Measurements from ENCODE around the gene ANGPTL7.
"Not testable (repeated sequence)": the region's sequence is repeated elsewhere in the genome, so short reads cannot be mapped to it uniquely, and the experiment has no call there.

The ANGPTL7 gene, protein sequence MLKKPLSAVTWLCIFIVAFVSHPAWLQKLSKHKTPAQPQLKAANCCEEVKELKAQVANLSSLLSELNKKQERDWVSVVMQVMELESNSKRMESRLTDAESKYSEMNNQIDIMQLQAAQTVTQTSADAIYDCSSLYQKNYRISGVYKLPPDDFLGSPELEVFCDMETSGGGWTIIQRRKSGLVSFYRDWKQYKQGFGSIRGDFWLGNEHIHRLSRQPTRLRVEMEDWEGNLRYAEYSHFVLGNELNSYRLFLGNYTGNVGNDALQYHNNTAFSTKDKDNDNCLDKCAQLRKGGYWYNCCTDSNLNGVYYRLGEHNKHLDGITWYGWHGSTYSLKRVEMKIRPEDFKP

DNA sequence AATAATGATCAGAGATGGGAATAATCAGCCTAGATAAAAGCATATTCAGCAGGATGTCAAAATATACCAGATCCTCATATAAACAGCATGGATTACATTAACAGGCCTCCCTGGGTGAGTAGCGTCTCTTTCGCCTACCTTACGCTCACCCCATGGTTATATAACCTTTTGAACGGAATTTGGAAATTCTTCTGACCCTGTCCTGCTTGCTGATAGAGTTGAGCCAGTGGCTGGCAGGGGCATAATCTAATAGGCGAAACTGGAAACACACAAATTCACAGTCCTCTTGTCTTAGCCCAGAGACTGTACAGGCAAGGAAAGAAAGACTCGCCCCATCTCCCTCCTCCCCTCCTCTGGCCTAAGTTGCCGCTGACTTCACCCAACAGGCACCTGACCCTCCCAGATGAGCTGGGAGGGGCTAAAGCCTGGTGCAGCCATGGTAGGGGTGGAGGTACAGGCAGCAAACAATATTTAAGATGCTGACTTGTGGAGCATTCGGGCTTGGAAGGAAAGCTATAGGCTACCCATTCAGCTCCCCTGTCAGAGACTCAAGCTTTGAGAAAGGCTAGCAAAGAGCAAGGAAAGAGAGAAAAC, at the start of gene ANGPTL7:
TSS of gene ANGPTL7 (plus strand) at position 498 of the 594 bp plus-strand sequence. CDS start 225 bp downstream, outside the sequence.
- no peak for DNase-seq

DNA sequence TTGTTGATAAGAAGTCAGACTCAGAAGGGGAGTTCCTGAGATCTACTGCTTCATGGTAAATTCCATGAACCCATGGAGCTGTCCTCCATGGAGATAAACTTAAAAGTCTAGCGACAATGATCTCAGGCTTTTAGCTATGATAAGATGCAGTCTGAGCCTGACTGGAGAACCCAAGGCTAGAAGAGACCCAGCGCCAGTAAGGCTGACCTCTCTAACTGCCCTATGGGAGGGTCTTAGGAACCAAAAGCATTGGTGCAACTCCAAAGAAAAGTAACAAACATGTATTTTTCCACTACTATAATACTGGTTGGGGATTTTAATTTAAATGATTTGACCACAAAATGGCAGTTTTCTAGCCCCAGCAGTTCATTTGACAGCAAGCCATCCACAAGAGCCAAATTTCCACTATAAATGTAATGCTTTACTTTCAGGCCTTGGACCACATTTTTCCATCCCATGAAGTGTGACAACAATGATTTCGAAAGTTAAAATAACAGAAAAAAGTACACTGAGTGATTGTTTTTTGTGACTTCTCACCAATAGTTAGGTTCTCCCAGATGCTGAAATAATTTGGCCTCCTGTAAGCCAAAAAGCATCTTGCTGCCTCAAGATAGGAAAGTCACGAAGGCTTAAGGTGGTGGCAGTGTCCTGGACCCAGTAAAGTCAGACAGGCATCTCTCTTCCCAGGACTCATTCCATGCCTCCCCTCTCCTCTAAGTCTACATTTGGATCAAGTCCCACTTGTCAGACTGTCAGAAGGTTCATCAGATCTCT, 46.4 kb upstream of the ANGPTL7 start:
- no peak for DNase-seq

DNA sequence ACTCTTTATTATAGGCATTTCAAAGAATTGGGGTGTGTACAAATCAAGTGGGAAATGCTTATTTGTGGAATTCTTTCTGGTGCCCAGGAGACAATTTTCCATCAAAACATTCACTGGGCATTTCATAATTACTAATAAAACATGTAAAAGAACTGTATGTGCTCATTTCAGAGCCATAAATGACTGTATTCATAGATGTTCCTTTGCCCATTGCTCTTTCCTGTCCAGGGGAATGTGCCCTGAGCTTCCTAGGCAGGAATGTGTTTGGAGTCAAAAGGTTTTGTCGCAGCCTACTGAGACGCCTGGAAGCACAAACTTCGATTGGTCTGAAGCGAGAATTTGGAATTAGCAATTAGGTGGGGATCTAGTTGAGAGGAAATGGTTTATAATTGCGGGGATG, 45.8 kb upstream of the ANGPTL7 start:
- DNase-seq = no peak

DNA sequence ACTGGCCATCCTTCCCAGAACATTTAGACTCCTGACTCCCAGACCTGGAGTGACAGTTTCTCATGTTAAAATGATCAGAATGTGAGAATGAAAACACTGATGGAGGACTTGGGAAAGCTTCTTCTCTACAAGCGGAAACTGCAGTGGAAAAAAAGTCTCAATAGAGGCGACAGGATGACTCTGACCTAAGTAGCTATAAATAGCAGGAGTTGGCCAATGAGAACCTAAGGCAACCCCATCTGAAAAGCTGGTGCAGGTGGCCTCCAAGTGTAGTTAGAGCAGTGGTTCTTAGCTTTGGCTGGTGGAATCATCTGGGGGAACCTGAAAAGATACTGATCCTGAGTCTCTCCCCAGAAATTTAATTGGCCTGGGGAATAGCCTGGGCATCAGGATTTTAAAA, 45.2 kb upstream of the ANGPTL7 start:
- no peak for DNase-seq

DNA sequence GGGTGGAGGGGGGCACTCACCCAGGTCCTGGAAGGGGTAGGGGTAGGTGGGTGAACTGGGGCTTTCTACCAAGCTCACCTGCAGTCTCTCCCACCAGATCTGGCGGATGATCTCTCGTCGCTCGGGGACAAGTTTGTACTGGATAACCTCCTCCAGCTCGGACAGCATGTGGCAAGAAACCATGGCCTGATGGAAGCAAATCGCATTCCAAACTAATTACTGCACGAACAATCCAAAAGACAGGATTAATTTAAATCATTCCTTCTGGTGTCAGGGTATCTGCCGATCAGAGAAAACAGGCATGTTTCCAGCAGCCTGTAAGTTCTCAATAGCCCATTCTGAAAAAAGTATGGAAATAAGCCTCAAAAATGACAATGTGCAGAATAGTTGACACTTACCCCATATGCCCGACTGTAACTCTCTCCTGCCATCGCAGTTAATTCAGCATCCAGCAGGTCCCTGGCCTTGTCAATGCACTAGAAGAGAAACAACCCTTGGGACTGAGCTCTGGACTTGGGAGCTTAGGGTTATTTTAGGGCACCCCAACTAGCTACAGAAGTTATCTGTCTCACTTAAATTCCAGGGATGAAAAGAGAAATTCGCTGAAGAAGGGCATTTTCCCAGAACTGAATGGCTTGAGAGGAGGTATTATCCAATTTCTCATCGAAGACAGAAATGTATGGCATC, 44.4 kb upstream of the ANGPTL7 start:
- no peak for DNase-seq

DNA sequence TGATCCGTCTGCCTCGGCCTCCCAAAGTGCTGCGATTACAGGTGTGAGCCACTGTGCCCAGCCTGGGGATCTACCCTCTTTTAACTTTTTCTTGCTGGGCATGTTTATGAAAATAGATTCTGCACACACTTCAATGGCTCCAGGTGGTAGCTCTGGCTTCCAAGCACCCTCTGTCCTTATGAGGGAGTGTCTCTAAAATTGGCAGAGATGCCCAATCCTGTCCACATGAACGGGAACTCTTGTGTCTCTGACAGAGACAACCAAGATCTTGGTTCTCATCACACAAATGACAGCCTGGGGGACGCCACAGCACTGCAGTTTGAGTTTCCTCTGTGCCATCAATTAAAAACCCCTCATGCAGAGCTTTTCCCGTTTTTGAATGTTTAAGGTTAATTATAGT, 43.4 kb upstream of the ANGPTL7 start:
- DNase-seq = no peak

DNA sequence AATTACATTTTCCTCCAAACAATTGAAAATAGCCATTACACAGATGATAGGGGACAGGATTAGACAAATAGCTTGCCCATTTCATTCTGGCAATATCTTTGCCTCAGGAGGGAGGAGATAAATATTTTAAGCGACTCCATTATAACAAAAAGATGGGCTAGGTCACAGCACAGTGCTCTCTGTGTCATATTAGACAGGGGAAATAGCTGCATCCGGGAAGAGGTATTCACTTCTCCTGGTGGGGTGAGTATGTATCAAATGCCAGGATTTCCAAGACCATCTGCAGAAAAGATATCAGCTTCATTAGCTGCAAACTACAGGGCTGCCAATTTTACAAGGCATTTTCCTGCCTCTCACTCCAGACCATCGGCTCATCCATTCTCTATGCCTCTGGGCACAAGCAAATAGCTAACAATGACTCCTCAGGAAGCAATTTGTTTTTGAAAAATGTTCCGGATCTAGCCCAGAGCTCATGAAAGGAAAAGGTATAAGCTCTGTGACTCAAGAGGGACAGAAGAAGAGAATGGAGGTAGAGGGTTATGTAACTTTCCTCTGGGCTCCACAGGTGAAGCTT, 41.9 kb upstream of the ANGPTL7 start:
- peak; percentile 7 for DNase-seq

DNA sequence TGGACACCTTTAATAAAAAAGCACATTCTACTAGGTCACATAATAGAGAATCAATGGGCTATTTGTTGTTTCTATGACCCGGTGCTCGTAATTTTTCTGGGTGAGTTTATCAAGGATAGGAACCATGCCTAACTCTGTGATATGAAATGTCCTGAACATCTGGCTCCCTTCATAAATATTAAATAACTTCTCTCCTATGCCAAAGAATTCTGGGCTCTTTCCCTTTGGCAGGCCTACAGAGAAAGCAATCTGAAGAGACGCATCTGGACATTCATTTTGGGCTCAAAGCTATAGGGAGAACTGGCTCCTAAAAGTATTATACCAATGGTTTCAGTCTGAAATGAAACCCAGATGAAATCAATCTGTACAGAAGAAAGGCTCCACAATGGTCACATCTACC, 38.8 kb upstream of the ANGPTL7 start:
- DNase-seq = no peak

DNA sequence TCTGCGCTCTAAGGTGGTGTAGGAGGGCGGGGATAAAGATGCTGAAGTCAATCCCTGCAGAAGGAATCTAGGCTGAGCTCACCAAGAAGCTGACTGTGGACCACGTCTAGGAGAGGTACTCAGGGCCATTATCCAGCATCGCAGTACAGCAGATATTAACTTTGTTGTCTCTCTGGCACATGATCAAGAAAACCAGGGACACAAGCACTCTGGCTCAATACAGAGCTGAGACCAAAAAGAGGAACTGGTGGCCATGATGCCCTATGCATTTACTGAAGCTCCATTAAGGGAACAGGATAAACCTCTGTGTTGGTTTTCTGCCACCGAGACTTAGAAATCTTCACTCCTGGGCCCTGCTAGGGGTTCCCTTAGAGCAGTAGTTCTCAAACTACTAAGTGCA, 38.0 kb upstream of the ANGPTL7 start:
- DNase-seq = no peak

DNA sequence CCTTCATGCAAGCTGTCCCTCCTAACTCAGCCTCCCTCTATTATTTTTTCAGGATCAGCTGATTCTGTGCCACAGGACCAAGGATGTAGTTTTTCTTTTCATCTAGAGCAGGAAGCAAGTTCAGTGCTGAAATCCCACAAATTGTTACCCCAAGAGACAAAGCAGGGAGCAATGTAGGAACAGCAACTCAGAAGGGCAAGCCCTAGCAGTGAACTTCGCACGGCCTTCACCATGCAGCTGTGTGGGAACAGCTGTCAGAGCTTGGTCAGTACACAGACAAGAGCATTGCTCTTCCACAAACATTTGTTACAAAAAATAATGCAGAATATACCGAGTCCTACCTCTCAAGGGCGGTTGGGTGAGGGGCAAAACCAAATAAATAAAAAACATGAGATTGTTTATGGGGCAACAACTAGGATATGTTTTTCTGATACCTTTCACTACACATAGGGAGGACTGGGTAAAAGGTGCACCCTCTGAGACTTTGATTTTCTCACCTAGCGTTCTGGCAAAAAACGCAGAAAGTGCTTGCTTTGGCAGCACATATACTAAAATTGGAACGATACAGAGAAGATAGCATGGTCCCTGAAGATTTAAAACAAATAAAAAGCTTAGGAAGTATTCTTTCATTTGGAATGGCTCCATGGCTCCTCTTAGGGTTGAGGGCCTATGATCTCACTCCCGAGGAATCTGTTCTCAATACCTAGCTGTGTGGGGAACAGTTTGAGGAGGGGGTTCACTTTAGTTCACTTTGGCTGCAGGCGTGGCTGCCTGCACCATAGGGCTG, 37.1 kb upstream of the ANGPTL7 start:
- no peak for DNase-seq

DNA sequence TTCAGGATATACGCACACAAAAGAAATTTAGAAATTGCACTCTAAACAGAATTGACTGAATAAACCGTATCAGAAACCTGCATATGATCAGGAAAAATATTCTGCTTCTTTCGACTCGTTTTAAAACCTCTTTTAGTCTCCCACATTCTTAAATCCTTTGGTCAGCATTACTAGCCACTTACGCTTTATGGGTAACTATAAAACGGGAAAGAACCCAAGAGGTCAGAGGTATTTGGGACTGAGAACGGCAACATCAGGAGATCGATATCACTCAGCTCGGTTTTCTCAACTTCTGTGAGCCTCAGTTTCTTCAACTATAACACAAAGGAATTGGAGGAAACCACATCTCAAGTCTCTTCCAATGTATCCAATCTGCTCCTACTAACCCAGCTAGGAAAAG, 36.4 kb upstream of the ANGPTL7 start:
- no peak for DNase-seq

DNA sequence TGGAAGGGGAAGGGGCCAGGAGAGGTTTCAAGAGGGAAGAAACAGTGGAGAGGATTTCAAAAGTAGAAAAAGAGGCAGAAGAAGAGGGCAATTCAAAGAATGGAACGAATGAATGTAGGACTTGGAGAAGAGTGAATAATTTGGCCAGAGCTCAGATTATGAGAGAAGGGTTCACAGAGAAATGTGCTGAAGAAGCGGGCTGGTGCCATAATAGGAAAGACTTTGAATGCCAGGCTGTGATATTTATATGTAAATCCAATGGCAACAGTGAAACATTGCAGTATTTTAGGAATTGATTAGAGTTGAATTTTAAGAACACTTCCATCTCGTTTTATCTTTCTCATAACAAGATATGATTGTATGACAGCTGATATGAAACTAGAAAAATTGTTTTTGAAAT, 36.0 kb upstream of the ANGPTL7 start:
- DNase-seq = no peak

DNA sequence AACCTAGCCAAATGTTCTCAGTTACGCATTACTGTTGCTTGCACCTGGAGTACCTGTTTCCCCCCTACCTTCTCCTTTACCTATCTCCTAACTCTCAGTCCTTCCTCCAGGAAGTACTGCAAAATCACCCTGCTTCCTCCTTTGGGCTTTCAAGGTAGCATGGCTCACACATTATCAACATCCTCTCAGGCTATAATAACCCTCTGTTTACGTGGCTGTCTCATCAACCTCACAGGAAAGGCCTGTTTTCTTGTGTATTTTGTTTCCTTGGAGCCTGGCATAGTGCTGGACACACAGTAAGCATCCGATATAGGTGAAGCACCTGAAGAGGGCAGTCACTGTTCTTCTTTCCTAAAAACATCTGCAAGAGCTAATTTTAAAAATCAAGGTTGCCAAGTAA, 32.7 kb upstream of the ANGPTL7 start:
- no peak for DNase-seq

DNA sequence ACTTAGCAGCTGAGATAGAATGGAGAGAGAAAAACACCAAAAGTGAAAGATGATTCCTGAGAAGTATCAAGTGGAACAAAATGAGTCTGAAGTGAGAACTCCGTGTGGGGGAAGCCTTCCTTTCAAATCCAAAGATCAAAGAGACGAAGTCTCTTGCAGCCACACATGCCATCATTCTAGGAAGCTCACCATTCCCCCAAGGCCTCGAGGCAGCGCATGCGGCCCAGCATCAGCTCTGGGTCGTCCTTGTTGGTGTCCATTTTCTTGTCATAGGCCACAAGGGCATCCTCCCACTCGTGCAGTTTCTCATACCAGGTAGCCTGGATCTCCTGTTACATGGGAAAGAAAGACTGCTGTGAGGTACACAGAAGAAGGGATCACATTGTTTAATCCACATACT, 32.2 kb upstream of the ANGPTL7 start:
- no peak for DNase-seq

DNA sequence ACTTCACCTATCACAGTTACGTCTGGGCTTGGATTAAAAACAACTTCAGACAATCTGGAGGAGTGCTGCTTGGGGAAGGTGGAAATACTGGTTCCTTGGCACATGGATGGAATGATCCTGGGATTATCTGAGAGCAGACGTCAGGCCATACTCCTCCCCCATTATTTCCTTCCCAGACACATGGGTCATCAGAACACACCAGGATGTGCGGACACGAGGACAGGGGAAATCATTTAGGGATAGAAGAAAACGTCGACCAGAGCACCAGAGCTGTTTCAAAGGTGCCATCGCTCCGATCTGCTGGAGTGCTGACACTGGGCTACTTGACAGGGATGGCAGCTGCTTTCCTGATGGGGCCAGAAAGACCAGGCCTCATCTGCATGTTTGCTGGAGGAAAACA, 31.8 kb upstream of the ANGPTL7 start:
- no peak for DNase-seq

DNA sequence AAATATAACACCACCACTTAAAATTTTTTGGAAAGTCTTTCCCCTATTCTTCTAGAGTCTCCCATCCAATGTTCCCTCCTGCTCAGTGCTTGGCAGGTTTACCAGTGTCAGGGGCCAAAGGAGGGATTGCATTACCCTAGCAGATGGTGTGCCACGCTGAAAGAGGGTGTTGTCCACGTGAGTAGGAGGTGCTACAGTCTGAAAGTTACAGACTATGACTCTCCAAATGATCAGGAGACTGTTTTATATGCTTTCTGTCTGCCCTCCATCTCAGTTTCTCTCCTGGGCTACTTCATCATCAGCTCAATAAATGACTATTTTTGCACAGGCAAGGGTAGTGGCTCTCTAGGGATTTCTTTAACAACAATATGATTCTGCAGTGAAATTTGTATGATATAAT, 31.3 kb upstream of the ANGPTL7 start:
- DNase-seq = no peak

DNA sequence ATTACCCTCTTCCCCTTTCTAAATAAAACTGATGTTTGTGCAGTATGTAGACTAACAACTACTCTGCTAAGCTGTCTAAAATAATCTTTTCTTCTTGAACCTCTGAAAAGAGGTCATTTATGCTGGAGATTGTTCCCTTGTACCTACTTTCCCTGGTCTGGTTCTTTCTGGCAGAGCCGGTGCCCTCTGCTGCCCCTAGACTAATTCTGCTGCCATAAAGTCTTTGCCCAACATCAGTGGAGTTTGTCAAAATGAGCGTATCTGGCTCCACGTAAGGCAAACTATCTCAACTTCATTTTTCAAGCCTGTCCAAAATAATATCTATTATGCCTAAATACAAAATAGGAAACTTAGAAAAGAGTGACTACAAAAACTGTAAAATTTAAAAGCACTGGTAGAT, 30.9 kb upstream of the ANGPTL7 start:
- DNase-seq = no peak

DNA sequence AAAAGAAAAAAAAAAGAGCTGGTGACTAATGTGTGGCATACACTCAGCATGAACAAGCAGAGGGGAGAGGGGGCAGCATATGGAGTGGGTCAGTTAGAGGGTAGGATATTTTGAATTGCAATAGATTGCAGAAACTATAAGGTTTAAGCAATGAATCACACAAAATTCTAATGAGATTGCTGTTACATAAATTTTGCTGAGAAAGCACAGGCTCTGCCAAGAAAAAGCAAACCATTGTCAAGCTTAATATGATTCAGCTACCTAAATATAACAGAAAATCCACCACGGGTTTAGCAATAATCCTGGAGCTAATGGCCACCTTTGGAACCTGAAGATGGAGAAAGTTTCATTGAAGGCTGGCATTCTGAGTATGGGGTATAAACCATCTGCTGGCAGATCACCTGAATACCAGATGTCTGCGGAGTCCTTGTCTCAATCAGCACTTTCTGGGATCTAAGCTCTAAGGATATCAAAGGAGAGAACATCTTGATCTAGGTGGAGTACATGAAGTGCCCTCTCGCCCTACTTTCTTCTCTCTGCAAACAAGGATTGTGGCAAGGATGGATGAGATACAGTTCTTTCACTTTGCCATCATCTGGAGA, 30.3 kb upstream of the ANGPTL7 start:
- no peak for DNase-seq

DNA sequence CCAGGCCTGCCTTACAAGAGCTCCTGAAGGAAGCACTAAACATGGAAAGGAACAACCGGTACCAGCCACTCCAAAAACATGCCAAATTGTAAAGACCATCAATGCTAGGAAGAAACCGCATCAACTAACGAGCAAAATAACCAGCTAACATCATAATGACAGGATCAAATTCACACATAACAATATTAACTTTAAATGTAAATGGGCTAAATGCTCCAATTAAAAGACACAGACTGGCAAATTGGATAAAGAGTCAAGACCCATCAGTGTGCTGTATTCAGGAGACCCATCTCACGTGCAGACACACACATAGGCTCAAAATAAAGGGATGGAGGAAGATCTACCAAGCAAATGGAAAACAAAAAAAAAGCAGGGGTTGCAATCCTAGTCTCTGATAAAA, 26.4 kb upstream of the ANGPTL7 start:
- not testable (repeated sequence) for DNase-seq

DNA sequence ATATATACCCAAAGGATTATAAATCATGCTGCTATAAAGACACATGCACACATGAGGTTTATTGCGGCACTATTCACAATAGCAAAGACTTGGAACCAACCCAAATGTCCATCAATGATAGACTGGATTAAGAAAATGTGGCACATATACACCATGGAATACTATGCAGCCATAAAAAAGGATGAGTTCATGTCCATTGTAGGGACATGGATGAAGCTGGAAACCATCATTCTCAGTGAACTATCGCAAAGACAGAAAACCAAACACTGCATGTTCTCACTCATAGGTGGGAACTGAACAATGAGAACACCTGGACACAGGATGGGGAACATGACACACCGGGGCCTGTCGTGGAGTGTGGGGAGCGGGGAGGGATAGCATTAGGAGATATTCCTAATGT, 22.4 kb upstream of the ANGPTL7 start:
- not testable (repeated sequence) for DNase-seq

DNA sequence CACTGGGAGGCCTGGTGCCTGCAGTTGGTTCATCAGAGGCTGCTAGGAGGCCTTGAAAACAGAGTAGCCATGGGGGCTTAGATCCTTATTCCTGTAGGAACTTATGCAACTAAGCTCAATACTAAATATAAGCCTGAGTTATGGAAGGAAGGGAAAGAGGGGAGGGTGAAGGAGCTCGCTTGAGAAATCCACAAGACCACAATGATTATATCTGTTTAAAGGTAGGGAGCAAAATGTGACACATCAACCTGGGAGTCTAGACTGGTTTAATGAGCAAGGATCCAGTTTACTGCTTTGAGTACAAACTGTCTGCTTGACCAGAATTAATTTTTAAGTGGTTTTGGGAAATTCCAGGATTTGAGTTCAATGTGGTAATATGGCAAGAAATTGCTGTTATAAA, 20.4 kb upstream of the ANGPTL7 start:
- no peak for DNase-seq

DNA sequence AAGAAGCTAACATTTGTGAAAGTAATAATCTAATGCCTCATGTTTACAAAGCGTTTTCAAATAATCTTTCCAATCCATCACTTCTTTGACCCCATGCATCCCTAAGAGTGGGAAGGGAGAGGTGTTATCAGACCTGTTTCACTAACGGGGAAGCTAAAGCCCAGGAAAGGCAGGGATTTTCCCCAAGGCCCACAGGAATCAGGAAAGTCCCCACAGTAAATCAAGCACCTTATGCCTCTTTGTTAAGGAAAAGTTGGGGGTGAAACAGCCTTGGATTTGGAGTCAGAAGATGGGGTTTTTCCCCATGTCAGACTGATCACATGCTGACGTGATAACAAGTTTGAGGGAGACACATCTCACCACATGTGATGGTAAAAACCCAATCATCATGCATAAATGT, 20.0 kb upstream of the ANGPTL7 start:
- no peak for DNase-seq
